Stimulated activated CD4-positive, alpha-beta T cell treated with anti-CD3 and anti-CD28 coated beads, Interleukin-2, amount 100 ng/mL, for 48 hours (primary cell): ENCODE results near the gene JAK3.

ENCODE experiments used
- DNase-seq, 2 donors: peaks; one replicate each; pipeline ENCODE4 v3.0.0-alpha.2; 2020

The JAK3 gene

DNA sequence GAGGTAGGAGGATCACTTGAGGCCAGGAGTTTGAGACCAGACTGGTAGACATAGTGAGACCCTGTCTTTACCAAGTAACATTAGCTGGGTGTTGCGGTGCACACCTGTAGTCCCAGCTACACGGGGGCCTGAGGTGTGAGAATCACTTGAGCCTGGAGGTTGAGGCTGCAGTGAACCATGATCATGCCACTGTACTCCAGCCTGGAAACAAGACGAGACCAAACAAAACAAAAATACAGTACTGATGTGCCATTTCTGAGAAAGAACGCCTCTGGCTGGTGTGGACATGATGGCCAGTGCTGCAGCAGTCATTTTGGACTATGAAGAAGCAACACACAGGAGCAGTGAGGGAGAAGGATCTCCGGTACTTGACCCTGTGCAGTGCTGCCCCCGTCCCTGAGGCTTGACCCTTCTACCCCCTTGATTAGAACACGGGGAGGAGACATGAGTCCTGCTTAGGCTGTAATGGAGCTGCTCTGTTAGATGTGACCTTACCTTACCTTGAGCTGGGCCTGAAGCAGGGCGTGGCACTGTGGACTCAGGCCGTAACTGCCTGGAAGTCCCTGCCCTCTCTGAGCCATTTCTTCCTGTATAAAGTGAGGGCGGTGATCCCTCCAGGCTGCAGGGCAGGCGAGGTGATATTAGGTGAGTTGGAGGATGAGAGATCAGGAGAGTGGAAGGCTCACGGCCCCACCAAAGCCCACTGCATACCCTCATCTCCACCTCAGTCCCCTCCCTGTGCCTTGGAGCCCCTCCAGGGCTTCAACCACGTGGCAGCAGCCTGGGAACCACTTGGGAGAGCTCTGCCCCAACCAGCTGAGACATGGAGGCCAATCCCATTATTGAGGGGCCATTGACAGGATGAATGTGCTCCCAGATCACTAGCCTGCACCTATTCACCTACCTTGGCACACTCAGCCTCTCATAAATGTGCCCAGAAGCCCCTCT lies 17.9 kb upstream of the JAK3 start:
- peak in 1 of 2 donors; percentile 36 for DNase-seq

GRCh38 chr19:17863520-17864182 lies 15.9 kb upstream of the JAK3 start:
- DNase-seq, result no peak

DNA sequence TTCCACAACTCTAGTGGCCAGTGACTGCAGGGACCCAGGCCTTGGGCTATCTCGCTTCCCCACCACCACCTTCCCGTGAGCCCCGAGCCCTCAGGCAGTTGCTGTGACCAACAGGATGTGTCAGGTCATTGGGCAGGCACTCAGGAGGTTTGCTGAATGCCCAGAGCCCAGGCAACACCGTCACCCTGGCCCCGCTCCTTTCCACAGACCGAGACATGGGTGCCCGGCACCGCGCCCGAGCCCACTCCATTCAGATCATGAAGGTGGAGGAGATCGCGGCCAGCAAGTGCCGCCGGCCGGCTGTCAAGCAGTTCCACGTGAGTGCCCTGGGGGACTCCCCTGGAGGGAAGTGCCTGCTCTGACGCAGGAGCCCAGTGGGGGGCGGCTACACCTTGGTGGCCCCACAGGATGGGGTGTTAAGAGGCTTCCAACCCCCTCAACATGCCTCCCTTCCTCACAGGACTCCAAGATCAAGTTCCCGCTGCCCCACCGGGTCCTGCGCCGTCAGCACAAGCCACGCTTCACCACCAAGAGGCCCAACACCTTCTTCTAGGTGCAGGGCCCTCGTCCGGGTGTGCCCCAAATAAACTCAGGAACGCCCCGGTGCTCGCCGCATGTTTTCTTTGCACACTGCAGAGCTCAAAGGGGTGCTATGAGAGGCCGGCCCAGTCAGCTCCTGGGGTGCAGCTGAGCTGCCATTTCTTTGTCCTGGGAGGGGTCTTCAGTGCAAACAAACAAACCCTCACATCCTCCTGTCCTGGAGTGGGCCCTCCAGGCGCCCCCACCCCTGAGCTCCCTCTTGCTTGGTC lies 15.1 kb upstream of the JAK3 start:
- DNase-seq, result no peak

- DNase-seq, result no peak
These were observed 14.0 kb upstream of the JAK3 start for GRCh38 chr19:17861542-17862402.

DNA sequence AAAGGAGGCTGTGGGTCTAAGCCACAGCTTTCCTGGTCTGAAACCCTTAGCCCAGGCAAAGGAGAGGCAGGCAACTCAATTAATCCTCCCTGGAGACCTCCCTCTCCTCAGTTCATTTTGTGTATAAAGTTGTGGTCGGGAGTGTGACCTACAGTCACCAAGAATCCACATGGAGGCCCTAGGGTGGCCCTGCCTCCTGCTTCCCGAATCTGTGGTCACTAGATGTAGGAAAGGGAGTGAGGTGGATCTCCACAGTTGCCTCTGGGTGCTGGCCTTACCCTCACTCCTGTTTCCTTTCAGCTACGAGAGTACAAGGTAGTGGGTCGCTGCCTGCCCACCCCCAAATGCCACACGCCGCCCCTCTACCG lies 13.2 kb upstream of the JAK3 start:
- no peak for DNase-seq

DNA sequence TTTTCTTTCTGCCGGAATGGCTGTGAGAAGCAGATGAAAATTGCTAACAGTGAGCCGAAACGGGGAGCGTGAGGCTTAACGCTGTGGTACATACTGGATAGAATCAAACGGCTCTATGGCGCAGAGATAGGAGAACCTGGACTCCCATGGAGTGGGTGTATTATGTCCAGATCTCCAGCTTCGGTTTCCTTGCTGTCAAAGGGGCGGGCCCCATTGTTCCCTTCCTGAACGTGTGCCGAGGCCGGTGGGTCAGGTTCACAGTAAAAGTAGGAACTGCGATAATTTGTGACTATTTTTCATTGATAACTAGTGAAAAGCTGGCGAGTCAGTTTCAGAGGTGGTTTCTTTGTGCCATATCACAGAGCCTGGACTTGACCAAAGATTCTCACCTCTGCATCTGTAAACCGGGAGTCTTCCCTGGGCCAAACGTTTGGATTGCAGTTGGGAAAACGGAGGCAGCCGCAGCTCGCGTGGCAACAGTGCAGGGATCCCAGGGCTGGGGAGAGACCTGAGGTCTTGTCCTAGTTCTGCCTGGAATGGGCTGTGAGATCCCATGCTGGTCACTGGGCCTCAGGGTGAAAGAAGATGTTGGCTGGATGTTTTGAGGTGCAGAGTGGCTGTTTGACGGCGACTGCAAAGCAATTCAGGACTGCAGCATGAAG lies 12.7 kb upstream of the JAK3 start:
- DNase-seq, result no peak

GRCh38 chr19:17859533-17860330 lies 11.9 kb upstream of the JAK3 start, which contains the start of gene RPL18A:
RPL18A (plus strand) TSS chr19:17859910; CDS start chr19:17859957, 47 bp downstream.
- peak; percentile 96 for DNase-seq

DNA sequence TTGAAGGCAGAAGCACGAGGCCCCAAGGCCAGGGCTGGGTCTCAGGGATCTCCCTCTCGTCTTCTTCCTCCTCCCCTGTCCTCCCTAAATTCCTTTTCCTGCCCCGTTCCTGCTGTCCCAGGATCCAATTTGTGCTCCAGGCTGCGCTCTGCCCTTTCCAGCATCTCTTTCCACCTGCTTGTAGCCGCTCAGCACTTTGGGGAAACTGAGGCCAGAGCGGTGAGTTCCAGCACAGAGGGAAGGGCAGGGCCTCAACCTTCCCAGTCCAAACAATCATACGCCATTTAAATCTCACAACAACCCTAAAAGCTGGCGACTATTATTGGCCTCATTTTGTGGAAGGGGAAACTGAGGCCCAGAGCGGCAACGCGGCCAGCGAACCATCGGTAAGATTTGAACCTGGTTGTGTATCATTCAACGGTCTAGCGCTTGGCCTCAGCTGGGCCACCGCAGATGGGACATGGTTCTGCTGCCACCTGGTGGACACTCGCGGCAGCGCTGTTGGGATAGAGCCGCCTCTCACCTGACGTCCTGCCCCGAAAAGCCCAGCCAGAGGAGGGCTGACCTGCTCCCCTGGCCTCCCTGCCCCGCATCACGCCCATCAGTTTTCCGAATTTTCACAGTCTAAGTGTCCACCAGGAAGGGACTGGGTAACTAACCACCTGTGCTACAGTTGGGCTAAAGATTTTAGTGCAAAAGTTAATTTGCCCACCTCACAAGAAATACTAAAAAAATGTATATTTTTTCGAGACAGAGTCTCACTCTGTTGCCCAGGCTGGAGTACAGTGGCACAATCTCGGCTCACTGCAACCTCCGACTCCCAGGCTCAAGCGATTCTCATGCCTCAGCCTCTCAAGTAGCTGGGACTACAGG lies 7.7 kb upstream of the JAK3 start:
- DNase-seq, result peak; percentile 98

DNA sequence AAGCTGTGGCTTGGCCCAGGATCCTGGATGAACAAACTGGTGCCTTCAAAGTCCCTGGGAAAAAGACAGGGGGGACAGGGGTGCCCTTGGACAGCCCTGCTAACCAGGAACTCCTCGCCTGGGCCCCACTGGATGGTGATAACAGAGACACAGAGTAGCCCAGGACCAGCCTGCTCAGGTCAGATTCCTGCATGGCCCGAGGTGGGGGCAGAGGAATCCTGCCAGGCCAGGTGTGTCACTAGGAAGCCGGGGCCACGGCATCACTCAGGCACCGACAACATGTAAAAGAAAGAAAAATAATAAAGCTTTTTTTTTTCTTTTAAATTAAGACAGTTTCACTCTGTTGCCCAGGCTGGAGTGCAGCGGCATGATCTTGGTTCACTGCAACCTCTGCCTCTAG lies 6.3 kb upstream of the JAK3 start:
- no peak for DNase-seq

GRCh38 chr19:17848595-17849292 lies 962 bp upstream of the JAK3 start:
- DNase-seq, result no peak

DNA sequence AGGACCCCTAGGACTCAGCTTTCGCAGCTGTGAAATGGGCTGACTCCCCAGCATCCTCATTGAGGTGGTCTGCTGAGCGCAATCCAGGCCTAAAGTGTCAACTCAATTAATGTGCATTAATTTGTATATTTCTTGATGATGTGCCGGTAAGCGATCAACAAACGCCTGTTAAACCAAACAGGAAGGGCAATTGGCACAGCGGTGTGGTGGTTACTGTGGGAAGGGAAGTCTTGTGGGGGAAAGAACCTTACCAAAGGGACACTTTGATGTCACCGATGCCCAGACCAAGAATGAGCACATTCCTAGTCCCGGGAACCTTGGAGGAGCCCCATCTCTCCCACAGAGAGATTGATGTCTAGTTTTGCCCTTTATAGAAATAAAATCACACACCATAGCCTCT lies 1.6 kb downstream of the JAK3 start:
- no peak for DNase-seq

- DNase-seq, result no peak
These were observed 3.8 kb downstream of the JAK3 start for GRCh38 chr19:17843908-17844490.

GRCh38 chr19:17843292-17843827 lies 4.4 kb downstream of the JAK3 start:
- no peak for DNase-seq

- no peak for DNase-seq
These were observed 5.0 kb downstream of the JAK3 start for GRCh38 chr19:17842663-17843291.

- peak; percentile 75 to 80 for DNase-seq
These were observed 5.7 kb downstream of the JAK3 start for GRCh38 chr19:17841810-17842662.

DNA sequence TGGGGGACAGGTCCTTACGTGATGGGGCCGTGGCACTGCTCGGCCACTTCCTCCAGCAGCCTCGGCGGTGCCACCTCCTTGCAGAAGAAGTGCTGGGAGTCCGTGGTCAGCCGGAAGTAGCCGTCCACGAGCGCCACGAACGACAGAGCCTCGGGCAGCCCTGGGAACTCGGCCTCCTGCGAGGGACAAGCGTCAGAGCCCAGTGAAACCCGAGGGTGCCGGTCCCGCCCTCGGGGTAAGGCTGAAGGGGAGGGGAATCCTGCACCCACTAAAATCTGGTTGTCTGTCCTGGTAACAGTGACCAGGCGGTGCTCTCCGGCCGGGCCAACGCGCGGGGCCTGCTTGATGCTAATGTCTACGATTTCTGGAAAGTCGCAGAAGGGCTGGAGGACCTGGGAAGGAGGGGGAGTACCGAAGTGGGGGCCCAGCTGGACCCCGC lies 6.4 kb downstream of the JAK3 start:
- no peak for DNase-seq

DNA sequence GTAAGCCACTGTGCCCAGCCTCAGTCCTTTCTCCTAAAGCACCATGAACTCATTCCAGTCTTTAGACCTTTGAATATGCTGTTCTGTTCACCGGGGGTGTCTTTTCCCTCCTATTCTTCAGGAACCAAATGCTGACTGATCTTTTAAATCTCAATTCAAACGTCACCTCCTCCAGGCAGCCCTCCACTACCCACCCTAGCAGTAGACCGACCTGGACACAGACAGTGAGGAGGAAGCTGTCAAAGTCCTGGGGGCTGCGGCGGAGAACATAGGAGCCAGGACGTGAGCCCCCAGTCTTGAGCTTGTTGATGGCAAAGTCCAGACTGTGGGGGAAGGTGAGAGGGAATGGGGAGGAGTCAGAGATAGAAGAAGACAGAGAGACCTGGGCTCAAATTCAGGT lies 7.8 kb downstream of the JAK3 start:
- DNase-seq, result no peak
